Activated T-helper 9 cell treated with anti-CD3 and anti-CD28 coated beads, Interleukin-2, amount 50 U/mL, for 16 hours (primary cell): Measurements from ENCODE around the gene PTPRT.

Experiments used
- DNase-seq: peaks from one replicate; pipeline ENCODE4 v3.0.0-alpha.2; 2020; ENCODE audit warnings: low read depth

PTPRT gene

GRCh38 chr20:42043921-42044320 lies 1145.8 kb downstream of the PTPRT start:
- no peak for DNase-seq

- no peak for DNase-seq
Observed at GRCh38 chr20:42041000-42041565, 1148.6 kb downstream of the PTPRT start.

GRCh38 chr20:42027746-42028268 lies 1161.9 kb downstream of the PTPRT start:
- DNase-seq = no peak

- no peak for DNase-seq
Observed at GRCh38 chr20:42026599-42026998, 1163.1 kb downstream of the PTPRT start.

GRCh38 chr20:42024653-42025052 lies 1165.1 kb downstream of the PTPRT start:
- DNase-seq = no peak
